Activated CD8-positive, alpha-beta memory T cell treated with anti-CD3 and anti-CD28 coated beads, Interleukin-2, amount 50 U/mL, for 4 hours (primary cell): ENCODE results near the gene VSIG4.
"Not testable (repeated sequence)": the region's sequence is repeated elsewhere in the genome, so short reads cannot be mapped to it uniquely, and the experiment has no call there.

ENCODE experiments used
- DNase-seq: peaks from one replicate; pipeline ENCODE4 v3.0.0-alpha.2; 2020

Gene VSIG4

DNA sequence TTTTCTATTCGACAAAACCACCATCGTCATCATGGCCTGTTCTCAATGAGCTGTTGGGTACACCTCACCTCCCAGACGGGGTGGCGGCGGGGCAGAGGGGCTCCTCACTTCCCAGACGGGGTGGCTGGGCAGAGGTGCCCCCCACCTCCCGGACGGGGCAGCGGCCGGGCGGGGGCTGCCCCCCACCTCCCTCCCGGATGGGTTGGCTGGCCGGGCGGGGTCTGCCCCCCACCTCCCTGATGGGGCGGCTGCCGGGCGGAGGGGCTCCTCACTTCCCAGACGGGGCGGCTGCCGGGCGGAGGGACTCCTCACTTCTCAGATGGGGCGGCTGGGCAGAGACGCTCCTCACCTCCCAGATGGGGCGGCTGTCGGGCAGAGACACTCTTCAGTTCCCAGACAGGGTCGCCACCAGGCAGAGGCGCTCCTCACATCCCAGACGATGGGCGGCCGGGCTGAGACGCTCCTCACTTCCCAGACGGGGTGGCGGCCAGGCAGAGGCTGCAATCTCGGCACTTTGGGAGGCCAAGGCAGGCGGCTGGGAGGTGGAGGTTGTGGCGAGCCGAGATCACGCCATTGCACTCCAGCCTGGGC lies 64.6 kb downstream of the VSIG4 start:
- DNase-seq: not testable (repeated sequence)
